HG03196 (cell line): Measurements from ENCODE around the gene COL9A1.

ENCODE experiments used
- ATAC-seq: cut with Tn5 transposase; IDR thresholded peaks from one replicate; pipeline ENCODE4 v1.9.1; 2021; ENCODE audit not compliant: unreplicated experiment

Gene COL9A1

DNA sequence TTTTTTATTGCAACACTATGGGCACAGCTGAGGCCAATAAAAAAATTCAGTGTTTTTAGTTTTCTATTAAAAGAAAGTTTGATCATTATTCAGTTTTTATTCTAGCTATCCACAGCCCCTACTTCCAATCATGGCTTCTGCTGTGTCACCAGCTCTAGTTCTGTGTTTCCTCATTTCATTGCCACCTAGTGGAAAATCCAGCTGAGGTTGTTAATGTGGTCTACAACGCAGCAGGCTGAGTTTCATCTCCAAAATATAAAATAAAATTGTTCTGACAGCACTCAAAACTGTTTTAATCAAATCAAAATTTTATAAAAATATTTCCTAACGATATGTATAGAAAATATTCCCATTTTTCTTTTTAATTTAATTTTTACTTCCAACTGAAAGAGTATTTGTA, 13.6 kb downstream of the COL9A1 start:
- no peak for ATAC-seq

DNA sequence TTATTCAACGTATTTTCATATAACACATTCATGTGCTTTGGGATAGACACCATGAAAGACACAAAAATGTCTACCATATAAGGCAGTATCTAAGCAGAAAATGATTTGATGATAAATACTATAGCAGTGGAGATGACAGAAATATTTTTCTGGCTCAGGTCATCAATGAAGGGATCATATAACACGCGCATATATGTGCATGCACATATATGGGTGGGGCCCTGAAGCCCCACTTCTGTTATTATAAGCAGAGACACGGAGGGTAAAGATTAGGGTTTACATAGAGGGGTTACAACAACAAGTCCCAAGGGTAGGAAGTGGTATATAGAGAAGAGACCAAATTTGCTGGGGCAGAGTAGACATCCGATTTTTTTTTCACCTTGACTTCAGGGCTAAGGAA, 16.0 kb downstream of the COL9A1 start:
- ATAC-seq = no peak

DNA sequence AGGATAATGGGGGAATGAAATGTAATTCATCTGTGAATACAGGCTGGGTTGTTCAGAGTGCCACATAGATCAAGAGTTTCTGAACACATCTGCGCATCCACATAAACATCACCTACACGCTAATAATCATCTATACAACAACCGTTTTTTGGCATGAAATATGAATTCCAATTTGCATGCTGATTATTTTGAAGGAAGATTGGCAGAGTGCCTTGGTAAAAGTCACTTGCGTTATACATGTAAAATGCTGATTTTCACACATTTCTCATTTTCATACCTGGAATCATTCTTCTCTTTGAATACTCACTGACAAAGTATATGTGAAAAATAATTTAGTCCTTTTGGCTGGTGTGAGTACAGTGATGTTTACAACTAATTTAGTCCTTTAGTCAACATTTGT, 17.7 kb downstream of the COL9A1 start:
- ATAC-seq = no peak

DNA sequence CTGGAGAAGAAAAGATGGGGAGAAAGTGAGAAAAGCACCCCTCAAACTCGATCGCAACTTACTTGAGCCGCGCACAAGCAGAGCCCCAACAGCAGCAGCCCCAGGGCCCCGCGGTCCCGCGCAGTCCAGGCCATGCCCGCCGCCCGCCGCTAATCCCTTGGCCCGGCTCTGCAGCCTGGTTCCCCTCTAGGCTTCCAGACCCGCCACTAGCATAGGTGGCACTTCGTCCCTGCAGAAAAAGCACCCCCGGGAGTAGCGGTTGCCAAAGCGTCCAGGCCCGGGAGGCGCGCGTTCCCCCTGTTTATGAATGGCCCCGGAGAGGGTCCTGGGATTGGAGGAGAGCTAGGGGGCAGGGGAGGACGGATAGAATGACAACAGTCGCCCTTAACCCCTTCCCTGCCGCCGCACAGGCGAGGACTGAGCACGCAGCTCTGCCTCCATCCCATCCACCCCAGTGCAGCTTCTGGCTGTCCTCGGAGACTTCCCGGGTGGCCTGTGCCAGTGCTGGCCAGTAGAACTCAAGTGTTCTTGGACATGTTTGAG, 19.9 kb downstream of the COL9A1 start:
- ATAC-seq = no peak

DNA sequence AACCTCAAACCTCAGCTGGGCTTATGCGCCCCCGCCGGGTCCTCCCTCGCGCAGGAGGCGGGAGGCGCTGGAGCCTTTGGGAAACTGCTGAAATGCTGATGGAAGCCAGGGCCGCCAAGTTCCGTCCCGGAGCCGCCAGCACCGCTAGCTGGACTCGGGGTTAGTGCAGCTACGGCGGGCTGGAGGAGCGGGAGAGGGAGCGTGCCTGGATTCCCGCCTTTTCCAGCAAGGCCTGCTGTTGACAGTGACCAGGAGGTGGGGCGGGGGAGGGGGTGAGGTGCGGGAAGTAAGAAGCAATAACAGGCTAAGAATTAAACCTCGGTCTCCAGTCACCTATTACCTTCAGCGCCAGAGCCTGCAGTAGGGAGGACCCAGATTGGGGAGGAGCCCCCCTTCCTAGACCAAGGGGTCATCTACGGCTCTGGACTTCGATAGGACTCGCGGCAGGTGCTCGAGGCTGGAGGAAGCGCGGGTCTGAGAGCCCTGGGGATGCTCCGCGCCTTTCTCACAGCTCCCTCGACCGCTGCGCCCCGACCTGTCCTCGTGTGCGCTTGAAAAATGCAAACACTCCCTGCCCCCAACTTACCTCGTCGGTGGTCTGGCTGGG, 20.5 kb downstream of the COL9A1 start:
- no peak for ATAC-seq

DNA sequence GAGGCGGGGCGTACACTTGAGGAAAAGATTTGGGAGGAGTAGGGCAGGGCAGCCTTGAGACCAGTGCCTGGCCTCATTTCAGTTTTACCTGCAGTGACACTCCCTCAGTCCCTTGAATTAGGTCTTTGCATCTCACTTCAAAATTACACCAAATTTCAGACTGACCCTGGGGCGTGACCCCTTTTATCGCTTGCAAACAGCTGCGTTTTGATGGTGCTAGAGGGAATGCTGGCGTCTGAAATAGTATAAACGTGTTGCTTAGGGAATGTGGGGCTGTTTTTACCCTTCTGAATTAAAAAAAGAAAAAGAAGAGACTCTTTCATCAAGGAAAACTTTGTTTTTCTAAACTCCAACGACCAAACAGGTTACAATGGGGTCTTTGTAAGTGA, 21.0 kb downstream of the COL9A1 start:
- no peak for ATAC-seq

DNA sequence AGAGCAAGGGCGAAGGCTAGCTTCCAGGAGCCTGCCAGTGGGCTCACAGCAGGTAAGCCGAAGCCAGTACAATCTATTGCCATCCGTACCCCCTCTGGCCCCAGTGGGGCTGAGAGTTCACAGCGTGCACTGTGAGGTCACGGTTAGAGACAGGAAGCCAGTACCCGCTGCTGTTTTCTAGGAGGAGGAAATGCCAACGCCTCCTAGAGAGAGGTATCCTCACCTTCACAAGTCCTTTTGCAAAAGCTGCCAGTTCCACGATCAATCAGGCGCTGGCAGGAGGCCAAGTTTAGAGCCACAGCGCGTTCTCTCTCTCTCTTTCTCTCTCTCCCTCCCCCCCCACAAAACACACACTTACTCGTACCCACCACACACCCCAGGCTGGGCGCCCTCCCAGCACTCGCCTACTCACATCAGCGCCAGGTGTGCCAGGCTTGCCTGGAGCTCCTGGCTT, 22.5 kb downstream of the COL9A1 start:
- no peak for ATAC-seq

DNA sequence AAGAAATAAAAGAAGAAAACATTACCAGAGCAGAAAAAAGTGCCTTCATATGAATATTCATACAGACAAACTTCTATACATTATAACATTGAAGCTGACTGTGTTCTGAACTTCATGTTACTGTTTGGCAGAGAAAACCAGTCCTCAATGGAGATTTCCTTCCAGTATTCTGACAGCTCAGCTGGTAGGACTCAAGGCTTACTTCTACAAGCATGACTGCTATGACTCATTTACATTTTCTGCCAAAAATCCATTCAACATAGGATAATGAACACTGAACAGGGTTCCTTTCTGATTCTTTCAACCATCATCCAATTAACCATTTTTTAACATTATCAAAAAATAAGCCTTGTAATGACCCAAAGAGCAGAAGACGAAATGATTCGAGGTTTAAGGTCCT, 25.4 kb downstream of the COL9A1 start:
- no peak for ATAC-seq

DNA sequence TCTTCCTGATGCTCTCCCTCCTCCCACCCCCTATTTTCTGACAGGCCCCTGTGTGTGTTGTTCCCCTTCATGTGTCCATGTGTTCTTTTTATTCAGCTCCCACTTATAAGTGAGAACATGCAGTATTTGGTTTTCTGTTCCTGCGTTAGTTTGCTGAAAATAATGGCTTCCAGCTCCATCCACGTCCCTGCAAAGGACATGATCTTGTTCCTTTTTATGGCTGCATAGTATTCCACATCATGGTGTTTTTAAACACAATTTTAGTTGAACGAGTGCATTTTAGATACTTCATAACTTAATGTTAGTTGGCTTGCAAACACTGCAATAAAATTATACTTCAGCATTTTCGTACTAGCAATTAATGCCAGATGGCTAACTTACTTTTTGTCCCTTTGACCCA, 28.5 kb downstream of the COL9A1 start:
- ATAC-seq = no peak

DNA sequence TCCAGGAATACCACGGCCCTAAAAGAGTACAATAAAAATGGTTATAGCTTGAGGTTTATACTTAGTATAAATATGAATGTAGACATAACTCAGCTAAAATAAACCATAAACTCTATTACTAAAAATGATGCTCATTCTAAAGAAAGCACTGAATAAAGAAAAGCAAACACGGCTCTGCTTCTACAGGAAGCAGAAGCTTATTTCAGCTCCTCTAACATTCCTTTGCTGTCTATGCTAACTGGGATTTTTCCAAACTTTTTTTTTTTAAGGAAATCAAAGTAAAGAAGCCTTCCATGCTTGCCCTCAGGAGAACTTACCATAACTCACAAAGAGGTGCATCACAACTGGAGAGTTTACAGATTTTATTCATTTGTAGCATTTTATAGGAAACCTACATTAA, 30.8 kb downstream of the COL9A1 start:
- no peak for ATAC-seq

DNA sequence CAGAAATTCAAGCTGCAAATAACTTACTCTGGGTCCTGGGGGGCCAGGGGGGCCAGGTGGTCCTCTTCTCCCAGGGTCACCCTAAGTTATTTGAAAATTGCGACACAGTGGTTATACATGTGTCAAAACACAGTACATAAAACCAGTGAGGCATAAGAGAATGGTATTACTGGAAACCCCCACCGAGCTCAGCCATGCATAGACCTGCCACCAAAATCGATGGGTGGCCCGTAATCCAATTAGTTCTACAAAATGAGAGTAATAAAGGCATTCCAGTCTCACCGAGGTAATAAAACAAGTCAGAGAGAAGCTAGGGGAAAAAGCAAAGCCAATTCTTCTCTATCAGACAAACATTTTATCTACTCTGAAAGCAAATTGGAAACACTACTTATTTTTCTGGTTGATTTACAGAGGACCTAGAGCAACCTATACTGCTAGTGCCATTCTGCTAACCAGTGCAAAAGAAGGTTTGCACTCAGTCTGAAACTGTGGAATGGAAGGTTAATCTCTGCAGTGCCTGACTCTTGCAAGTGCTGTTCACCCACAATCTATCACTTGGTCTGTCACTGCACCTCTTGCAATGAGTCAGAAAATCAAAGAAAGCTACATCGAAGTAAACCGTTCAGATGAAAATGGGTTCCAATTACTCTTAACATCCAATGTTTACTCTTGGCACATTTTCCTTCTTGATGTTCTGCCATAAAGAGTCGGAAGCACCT, 32.4 kb downstream of the COL9A1 start:
- ATAC-seq = no peak

DNA sequence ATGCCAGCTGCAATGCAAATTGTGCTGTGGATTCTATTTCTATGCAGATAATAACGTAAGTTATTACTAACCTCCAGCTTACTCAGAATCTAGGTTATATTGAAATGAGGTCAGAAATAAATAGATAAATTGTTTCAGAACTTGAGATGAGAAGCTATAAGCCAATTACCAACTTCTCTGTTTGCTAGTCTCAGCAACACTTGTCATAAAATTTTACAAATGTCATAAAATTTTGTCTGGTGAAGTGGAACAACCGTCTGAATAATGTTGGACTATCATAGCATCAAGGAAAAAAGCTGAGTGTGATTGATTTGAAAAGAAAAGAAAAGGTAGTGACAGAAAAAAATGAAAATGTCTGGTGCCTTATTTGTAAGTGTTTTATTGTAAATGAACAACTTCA, 36.7 kb downstream of the COL9A1 start:
- no peak for ATAC-seq

DNA sequence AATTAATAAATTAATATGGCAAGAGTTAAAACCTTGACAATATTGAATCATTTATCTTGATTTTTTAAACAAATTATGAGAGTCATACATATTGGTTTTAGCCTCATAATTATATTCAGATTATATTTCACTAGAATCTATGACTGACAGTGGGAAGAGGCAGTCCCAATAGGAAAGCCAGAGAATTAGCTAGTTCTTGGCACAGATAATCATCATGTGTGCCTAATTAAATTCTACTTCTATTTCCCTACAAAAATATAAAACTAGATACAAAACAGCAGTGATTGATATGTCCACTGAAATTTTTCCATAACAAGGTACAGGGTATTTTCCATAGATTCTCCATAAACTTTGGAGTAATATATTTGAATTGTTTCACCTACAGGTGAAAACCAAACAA, 38.6 kb downstream of the COL9A1 start:
- no peak for ATAC-seq

DNA sequence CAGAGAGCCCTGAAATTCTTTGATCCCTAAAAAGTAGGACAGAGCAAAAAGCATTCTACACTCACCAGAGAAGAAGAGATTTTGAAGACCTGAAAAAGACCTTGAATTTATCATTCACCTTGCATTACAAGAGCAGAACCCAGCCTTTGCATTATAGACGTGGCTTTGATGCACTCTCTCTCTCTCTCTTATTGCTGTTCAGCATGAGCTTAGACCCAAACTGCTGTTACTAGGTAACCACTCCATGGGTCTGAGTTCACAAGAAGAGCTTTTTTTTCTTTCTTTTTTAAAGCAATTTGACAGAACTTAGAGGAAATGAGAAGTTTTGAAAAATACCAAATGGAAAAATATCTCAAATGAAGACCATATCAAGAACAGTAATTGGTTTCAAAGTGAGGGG, 44.4 kb downstream of the COL9A1 start:
- ATAC-seq = no peak

DNA sequence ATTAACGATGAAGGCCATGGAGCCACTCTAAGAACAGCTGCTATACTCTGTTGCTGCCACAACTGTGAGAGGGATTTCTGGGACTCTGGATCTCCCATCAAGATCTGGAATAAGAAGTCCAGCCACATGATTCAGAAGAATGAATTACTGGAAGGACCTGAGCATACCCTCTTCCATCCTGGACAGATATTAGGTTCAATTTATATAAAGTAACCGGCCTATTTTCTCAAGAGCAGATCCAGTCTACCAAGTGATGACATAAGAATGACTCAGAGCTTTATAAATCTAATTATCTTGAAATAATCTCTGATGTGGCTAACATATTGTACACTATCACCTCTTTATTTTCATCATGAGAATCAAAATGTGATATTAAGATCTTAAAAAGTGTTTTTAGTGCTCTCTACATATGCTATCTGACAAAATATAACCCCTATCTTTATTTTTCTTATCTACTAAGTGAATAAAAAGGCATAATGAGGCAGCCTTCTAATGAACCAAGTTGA, 45.1 kb downstream of the COL9A1 start:
- no peak for ATAC-seq

DNA sequence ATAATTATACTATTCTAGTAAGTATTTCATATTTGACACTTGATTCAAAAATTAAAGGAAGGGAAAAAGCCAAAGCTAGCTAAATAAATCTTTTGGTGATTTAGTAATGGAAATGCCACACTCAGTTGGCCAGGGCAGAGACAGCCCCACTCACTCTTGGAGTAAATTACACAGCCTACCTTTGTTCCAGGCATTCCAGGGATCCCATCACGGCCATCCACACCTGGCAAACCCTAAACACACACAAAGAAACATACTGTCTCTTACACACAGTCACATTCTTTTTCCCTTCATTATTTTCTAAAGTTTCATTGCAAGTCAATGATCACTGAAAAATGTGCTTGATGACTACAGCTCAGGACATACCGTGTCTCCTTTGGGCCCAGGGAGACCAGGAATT, 48.1 kb downstream of the COL9A1 start:
- ATAC-seq = no peak

DNA sequence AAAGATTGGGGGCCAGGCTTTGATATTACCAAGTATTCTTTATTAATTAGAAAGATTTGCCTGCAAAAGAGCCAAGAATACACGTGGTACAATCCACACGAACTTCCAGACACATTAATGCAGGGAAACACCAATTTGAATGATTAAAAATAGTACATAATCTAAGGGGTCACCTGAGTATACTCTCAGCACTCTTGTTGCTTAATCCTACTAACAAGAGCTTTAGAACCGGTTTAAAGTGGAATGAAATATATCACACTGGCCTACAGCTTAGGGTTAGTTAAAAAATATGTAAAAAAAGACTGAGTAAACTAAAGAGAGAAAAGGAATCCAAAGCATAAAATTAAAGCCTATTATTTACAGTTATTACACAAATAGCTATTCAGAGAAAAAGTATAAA, 49.0 kb downstream of the COL9A1 start:
- ATAC-seq = no peak

DNA sequence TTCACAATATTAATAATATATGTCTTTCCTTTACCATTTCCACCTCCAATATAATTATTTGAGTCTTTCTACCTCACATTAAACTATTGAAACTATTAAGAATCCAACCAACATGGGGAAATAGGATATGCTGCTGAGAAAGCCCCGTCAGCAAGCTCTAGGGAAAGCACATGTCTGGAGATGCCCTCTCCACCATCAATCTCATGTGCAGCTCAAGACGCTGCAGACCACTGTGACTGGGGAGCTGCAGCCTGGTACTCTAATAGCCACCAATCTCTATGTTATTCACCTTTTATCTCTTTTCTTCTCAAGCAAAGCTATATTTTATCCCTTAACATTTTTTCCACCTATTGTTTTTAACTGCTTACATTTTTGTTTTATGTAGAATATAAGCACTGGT, 50.3 kb downstream of the COL9A1 start:
- no peak for ATAC-seq

DNA sequence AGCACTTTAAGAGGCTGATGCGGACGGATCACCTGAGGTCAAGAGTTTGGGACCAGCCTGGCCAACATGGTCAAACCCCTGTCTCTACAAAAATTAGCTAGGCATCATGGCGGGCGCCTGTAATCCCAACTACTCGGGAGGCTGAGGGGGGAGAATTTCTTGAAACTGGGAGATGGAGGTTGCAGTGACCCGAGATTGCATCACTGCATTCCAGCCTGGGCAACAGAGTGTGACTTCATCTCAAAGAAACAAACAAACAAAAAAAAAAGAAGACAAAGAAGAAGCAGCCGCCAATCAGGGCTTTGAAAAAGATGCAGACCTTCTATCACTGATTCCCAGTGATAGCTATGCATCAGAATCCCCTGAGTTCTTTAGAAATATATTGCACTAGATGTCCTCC, 56.8 kb downstream of the COL9A1 start:
- no peak for ATAC-seq

DNA sequence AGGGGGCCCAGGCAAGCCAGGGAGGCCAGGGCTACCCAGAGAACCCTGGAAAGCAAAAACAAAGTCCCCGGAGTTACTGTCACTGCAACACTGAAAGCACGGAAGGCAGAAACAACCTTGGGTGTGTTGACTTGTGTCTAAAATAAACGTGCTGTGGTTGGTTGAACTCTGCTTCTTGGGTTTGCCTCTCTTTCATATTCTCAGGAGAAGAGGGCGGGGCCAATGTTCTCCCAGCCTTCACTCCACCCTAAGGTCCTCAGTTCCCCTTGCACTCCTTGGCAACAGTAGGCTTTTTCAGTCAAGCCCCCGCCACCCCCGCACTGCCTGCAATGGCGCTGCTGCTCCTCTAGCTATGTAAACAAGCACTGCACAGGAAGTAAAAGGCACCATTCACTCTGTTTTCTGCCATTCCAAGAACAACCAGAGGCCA, 60.9 kb downstream of the COL9A1 start:
- no peak for ATAC-seq

DNA sequence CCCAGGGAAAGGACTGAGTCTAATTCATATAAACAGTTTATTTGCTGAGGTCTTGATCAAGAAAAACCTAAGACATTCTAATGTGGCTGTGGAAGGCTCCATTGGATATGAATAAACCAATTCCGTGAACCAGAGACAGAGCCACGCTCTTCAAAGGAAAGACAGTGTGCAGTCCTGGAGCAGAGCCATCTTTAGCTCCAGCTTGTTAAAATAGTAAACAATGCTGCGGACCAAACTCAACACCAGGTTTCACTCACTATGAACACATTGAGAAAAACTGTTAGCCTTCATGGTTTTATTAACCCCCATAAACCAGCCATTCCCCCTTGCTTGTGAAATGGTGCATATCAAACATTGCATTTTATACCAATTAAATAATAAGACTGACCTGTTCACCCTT, 61.9 kb downstream of the COL9A1 start:
- no peak for ATAC-seq

DNA sequence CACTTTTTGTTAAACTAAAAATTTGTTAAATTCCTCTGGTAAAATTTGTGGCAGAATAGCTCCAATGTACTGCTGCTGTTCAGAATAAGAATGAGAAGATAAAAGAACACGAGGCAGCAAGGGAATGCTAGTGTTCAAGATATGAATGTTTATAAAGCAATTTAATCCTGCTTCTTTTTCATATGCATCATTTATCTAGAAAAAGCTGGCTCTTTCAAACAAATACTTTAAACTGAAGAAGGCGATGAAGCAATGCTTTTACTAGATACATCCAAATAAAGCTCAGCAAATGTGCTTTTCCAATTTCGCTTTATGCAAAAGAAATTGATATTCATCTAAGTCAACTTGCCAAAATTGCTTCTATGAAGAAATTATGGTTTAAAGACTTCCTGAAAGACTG, 66.5 kb downstream of the COL9A1 start:
- ATAC-seq = no peak
